Subcutaneous adipose tissue (tissue), 4 donors: ENCODE data around the gene RCAN2. TPM values are rescaled to one million over a fixed set of nuclear protein-coding genes. Genes with fewer than 3 reads are reported as not detected.

Experiments used
- total RNA-seq, 4 donors: library from RNA; depleted of rRNA; stranded (reverse); fragments of >200 nt; gene quantifications; one replicate each; pipeline ENCODE4 v1.1.0, GENCODE V29; 2016
- TF ChIP-seq, protein P1 (sequence below): fragments of 450-650 bp; IDR thresholded peaks from one replicate; pipeline ENCODE4 v1.5.1; 2016; ENCODE audit warnings: low read depth, mild to moderate bottlenecking, control low read depth, antibody characterized with exemption, moderate library complexity

Gene RCAN2
- total RNA-seq, 4 donors from 2014 or later = 8.8 to 17.2 (median 13.7) TPM

GRCh38 chr6:46366190-46366900 lies 124.9 kb downstream of the RCAN2 start:
- TF ChIP-seq, protein P1, sequence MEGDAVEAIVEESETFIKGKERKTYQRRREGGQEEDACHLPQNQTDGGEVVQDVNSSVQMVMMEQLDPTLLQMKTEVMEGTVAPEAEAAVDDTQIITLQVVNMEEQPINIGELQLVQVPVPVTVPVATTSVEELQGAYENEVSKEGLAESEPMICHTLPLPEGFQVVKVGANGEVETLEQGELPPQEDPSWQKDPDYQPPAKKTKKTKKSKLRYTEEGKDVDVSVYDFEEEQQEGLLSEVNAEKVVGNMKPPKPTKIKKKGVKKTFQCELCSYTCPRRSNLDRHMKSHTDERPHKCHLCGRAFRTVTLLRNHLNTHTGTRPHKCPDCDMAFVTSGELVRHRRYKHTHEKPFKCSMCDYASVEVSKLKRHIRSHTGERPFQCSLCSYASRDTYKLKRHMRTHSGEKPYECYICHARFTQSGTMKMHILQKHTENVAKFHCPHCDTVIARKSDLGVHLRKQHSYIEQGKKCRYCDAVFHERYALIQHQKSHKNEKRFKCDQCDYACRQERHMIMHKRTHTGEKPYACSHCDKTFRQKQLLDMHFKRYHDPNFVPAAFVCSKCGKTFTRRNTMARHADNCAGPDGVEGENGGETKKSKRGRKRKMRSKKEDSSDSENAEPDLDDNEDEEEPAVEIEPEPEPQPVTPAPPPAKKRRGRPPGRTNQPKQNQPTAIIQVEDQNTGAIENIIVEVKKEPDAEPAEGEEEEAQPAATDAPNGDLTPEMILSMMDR = no peak

DNA sequence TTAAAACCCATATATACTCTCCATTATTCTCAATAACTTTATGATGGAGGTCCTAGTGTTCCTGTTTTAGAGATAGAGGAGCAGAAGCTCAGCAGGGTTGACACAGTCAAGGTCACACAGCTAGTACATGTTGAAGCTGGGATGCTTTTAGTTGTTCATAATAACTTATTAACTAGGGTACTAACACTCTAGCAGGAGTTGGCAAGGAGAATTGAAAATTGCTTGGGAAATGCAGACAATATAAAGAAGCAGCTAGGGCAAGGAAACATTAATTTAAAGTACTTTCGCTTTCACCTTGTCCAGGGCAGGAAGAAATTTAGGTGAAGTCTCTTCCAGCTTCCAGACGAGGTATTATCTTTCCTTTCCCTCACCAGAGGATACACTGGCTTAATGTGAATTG lies 133.7 kb downstream of the RCAN2 start:
- TF ChIP-seq, protein P1 = no peak

DNA sequence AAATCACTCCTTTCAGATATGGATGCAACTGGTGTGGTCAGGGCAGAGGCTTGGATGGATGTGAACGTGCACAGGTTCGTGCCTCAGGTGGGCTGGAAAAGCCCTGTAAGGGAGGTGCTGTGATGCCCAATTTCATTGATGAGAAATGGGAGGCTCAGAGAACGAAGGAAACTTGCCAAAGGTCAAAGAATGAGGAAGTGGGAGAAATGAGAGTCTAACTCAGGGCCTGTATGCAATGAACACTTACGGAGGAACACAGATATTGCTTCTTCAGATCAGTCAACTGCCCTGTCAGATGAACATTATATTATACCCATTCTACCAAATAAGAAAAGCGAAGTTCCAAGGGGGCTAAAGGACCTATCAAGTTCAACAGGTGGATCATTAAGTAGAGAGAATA lies 134.7 kb downstream of the RCAN2 start:
- TF ChIP-seq, protein P1 = no peak

DNA sequence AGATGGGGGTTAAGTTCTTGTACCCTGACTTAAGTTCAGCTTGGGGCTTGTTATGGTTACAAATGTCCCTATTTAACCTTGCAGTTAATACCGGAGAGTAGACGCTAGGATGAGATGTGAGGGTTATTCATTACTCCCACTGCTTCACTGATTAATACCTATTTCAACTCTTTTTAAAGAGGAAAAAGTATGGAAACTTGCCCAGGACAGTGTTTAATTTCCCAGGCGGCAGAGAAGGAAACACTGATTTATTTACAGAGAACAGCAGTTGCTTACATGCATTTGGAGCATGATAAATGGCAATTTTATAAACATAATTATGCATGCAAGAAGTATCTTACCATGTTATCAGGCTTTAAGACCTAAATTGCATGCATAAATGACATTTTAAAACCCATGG lies 137.7 kb downstream of the RCAN2 start:
- TF ChIP-seq, protein P1 = no peak

- TF ChIP-seq, protein P1 = no peak
Observed at GRCh38 chr6:46352541-46353268, 138.5 kb downstream of the RCAN2 start.

DNA sequence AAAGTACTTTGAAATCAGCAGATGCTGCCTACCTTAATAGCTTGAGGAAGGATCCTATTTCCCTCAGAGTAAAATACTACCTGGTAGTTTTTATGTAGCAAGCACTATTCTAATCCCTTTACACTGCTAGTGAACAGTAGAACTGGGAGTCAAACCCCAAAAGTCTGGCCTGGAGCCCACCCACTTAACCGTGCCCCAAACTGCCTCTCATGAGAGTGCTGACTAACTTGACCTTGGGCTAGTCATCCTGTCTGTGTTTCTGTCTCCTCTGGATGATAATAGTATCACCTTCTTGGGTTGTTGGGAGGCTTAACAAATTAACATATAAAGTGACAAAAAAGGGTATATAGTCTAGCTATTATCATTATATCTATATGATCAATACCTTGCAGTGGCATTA lies 140.5 kb downstream of the RCAN2 start:
- TF ChIP-seq, protein P1 = no peak

- TF ChIP-seq, protein P1 = no peak
Observed at GRCh38 chr6:46347669-46348068, 143.6 kb downstream of the RCAN2 start.
